ENCODE results near the gene A3GALT2.

The A3GALT2 gene

DNA sequence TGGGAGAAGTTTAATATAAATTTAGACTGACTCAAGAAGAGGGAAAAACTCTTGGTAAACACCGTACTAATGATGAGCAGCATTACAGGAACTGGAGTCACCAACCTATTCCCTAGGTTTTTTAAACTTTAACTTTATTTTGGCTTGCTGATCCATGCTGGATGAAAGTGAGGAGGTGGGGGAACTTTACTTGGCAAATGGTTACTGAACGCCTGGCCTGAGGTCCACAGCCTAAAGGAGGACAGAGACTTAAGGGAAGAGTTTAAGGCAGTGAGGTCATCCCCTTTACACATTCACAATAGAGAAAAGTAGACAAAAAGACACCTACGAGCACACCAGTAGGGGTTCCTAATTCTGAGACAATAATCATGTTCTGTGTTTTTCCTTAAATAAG, 25.6 kb upstream of the A3GALT2 start:
- TF ChIP-seq GATA2 (IDR thresholded peaks at IDR 0.05; ENCODE audit: low read depth, low read length), result no peak

- TF ChIP-seq GATA2 (IDR thresholded peaks at IDR 0.05; ENCODE audit: low read depth, low read length), result no peak
- TF ChIP-seq GATA3 (IDR thresholded peaks at IDR 0.05; ENCODE audit: low read depth, low read length), result no peak
Observed at GRCh38 chr1:33344896-33345560, 24.1 kb upstream of the A3GALT2 start.

DNA sequence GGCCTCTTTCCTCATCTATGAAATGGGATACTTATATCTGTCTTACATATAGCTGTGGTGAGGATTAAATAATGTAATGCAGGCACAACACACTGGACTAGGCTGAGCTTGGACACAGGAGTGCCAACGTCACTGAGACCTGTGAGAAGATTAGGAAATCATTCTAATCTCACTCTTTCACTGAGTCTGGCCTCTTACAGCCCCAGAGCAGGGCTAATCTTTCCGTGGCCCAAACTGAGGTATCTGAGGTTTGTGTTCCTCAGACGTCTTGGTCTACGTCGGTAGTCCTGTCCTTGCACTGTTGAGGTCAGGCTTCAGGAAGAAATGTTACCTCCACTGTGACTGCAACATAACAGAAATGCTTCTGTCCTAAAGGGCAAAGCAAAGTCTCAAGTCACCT, 22.6 kb upstream of the A3GALT2 start:
- TF ChIP-seq GATA3 (IDR thresholded peaks at IDR 0.05; ENCODE audit: low read depth, low read length) (no peak), GATA2 (IDR thresholded peaks at IDR 0.05; ENCODE audit: low read depth, low read length) (no peak)

GRCh38 chr1:33342041-33342723, 21.3 kb upstream of the A3GALT2 start:
- TF ChIP-seq GATA3 (IDR thresholded peaks at IDR 0.05; ENCODE audit: low read depth, low read length) (no peak), GATA2 (IDR thresholded peaks at IDR 0.05; ENCODE audit: low read depth, low read length) (no peak)

GRCh38 chr1:33341190-33341589, 20.3 kb upstream of the A3GALT2 start:
- no peak for TF ChIP-seq GATA3 (IDR thresholded peaks at IDR 0.05; ENCODE audit: low read depth, low read length)
- no peak for TF ChIP-seq GATA2 (IDR thresholded peaks at IDR 0.05; ENCODE audit: low read depth, low read length)

DNA sequence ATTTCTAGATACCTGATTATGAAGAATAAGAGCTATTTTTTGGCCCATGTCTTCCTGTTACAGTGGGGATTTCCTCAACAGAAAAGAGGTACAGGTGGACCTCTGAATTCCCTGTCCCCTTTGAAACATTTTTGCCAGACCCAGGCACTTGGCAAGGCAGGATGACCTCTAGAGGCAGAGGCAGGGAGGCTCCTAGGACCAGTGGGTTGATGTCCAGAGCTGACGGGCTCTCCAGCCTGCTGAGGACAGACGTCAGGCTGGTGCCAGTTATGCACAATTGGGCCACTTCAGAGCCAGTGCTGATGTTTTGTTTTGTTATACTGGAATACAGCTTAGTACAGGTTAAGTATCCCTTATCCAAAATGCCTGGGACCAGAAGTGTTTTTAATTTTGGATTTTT, 18.5 kb upstream of the A3GALT2 start:
- TF ChIP-seq GATA3 (IDR thresholded peaks at IDR 0.05; ENCODE audit: low read depth, low read length) (no peak), GATA2 (IDR thresholded peaks at IDR 0.05; ENCODE audit: low read depth, low read length) (no peak)

GRCh38 chr1:33338440-33339211, 17.7 kb upstream of the A3GALT2 start:
- TF ChIP-seq GATA3 (IDR thresholded peaks at IDR 0.05; ENCODE audit: low read depth, low read length) (no peak), GATA2 (IDR thresholded peaks at IDR 0.05; ENCODE audit: low read depth, low read length) (no peak)

- TF ChIP-seq GATA3 (IDR thresholded peaks at IDR 0.05; ENCODE audit: low read depth, low read length), result no peak
- no peak for TF ChIP-seq GATA2 (IDR thresholded peaks at IDR 0.05; ENCODE audit: low read depth, low read length)
Observed at GRCh38 chr1:33338048-33338439, 17.1 kb upstream of the A3GALT2 start.

GRCh38 chr1:33337441-33337840, 16.5 kb upstream of the A3GALT2 start:
- TF ChIP-seq GATA3 (IDR thresholded peaks at IDR 0.05; ENCODE audit: low read depth, low read length) (no peak), GATA2 (IDR thresholded peaks at IDR 0.05; ENCODE audit: low read depth, low read length) (no peak)

DNA sequence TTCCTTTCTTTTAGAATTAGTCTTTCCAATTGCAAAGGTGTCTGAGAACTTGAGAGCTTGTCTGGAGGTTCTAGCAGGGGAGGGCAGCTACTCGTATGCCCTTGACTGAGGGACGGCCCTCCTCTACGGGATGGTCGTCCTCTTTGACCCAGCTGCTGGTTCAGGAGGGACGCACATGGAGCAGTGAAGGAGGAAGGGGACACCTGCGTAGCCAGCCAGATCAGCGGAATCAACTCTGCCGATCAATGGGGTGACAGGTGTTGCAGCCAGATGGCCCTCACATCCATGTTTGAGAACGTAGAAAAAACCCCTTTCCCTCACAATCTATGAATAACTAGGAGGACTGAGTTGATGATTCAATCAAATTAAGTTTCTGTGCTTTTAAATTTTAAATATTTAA, 15.7 kb upstream of the A3GALT2 start:
- TF ChIP-seq GATA2 (IDR thresholded peaks at IDR 0.05; ENCODE audit: low read depth, low read length), result no peak
- no peak for TF ChIP-seq GATA3 (IDR thresholded peaks at IDR 0.05; ENCODE audit: low read depth, low read length)

DNA sequence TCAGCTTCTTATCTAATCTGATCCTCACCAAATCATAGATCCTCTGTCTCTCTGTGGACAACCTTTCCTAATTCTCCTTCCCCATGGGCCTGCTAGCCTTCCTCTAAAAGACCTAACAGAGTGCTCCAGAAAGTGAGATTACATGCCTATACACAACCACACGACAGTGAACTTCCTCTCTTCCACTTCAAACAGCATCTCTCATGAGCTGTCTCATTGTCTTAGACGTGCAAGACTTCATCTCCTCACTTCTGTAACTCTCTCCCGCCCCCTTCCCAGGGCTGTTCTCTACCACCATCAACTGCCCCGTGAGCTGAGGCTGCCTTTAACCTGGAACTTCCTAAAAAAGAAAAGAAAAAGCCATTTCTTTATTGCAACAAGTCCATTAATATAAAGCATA, 14.1 kb upstream of the A3GALT2 start:
- TF ChIP-seq GATA2 (IDR thresholded peaks at IDR 0.05; ENCODE audit: low read depth, low read length) (no peak; the same call in 1 of the 2 replicates), GATA3 (IDR thresholded peaks at IDR 0.05; ENCODE audit: low read depth, low read length) (no peak)

- TF ChIP-seq GATA2 (IDR thresholded peaks at IDR 0.05; ENCODE audit: low read depth, low read length) (no peak), GATA3 (IDR thresholded peaks at IDR 0.05; ENCODE audit: low read depth, low read length) (no peak)
Observed at GRCh38 chr1:33334081-33334552, 13.2 kb upstream of the A3GALT2 start.

- no peak for TF ChIP-seq GATA2 (IDR thresholded peaks at IDR 0.05; ENCODE audit: low read depth, low read length)
- no peak for TF ChIP-seq GATA3 (IDR thresholded peaks at IDR 0.05; ENCODE audit: low read depth, low read length)
Observed at GRCh38 chr1:33332881-33333280, 12.0 kb upstream of the A3GALT2 start.

- no peak for TF ChIP-seq GATA2 (IDR thresholded peaks at IDR 0.05; ENCODE audit: low read depth, low read length)
- TF ChIP-seq GATA3 (IDR thresholded peaks at IDR 0.05; ENCODE audit: low read depth, low read length), result no peak
Observed at GRCh38 chr1:33332357-33332789, 11.5 kb upstream of the A3GALT2 start.
